GM18502 (cell line): ENCODE results near the gene ZNF557.
"Not testable (repeated sequence)": the region's sequence is repeated elsewhere in the genome, so short reads cannot be mapped to it uniquely, and the experiment has no call there.

Experiments used
- ATAC-seq: cut with Tn5 transposase; IDR thresholded peaks from one replicate; pipeline ENCODE4 v1.9.1; 2021; ENCODE audit warnings: mild to moderate bottlenecking; ENCODE audit not compliant: unreplicated experiment, poor library complexity

The ZNF557 gene

GRCh38 chr19:7069042-7069903, at the start of gene ZNF557:
Gene ZNF557 (plus strand): TSS chr19:7069703. CDS start chr19:7075075, 5,372 bp downstream.
- ATAC-seq: peak; percentile 96

- not testable (repeated sequence) for ATAC-seq
Measured at GRCh38 chr19:7021331-7021730, 48.2 kb upstream of the ZNF557 start, which contains the start of gene MBD3L2B. Gene MBD3L2B (minus strand): TSS chr19:7021431. CDS start chr19:7021397, 34 bp downstream.

- ATAC-seq: not testable (repeated sequence)
Measured at GRCh38 chr19:7028790-7029189, 40.7 kb upstream of the ZNF557 start.

GRCh38 chr19:7030278-7030677, 39.2 kb upstream of the ZNF557 start, which contains the start of gene MBD3L5:
Gene MBD3L5 (plus strand): TSS chr19:7030578. CDS start chr19:7030612, 34 bp downstream.
- ATAC-seq: not testable (repeated sequence)

DNA sequence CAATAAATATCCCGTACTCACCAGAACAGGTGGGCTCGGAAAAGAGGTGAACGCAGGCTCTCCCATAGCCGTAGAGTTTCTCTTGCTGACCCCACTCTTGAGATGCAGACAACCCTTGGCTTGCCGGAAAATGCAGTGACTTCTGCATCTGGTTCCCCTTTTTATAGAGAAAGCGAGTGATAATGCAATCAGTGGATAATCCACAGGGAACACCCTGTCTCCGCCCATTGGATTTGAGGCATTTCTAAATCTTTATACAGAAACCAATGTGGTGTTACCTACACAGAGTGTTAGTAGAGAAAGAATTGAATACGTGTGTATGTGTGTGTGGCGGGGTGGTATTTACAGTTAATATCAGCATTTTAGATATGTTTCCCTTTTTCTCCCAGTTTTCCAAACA, 29.4 kb upstream of the ZNF557 start, which contains the start of gene MBD3L4:
Gene MBD3L4 (minus strand): TSS at position 101 of the 400 bp plus-strand sequence. CDS start 35 bp downstream, at position 66.
- ATAC-seq: not testable (repeated sequence)

DNA sequence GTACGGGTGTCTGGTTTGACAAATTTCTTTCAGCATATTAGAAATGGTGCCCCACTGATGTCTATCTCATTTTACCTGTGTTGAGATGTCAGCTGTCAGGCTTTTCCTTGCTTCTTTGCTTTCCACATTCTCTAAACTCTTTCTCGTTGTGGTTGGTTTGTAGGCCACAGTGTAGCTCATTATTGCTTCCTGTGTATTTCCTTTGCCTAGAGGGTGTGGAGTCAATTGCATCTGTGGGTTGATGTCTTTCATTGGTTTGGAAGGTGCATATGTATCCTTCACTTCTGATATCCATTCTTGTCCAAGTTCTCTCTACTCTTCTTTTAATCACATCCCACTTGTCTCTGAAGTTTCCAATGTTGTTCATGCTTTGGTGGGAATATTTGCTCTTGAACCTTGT, 27.9 kb upstream of the ZNF557 start:
- ATAC-seq: not testable (repeated sequence)

GRCh38 chr19:7049021-7049420, 20.5 kb upstream of the ZNF557 start, which contains the start of gene MBD3L2:
Gene MBD3L2 (plus strand): TSS chr19:7049321. CDS start chr19:7049374, 53 bp downstream.
- not testable (repeated sequence) for ATAC-seq

DNA sequence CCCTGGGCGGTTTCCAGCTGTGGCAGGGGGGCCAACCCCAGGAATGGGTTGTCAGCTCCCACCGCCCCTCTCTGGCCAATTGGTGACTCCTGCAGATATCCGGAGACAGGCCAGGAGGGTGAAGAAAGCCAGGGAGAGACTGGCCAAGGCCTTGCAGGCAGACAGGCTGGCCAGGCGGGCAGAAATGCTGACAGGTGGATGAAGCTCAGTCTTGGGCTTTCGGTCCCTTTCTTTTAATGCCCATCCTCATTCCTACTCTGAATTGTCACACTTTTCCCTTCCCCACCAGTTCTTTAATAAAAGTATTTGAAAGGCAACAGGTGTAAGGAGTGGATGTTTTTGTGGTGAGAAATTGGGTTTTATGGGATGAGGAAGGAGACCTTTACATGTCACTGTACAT, 18.1 kb upstream of the ZNF557 start:
- not testable (repeated sequence) for ATAC-seq

- ATAC-seq: not testable (repeated sequence)
Measured at GRCh38 chr19:7052896-7053295, 16.6 kb upstream of the ZNF557 start.

- not testable (repeated sequence) for ATAC-seq
Measured at GRCh38 chr19:7054635-7055368, 14.7 kb upstream of the ZNF557 start.

DNA sequence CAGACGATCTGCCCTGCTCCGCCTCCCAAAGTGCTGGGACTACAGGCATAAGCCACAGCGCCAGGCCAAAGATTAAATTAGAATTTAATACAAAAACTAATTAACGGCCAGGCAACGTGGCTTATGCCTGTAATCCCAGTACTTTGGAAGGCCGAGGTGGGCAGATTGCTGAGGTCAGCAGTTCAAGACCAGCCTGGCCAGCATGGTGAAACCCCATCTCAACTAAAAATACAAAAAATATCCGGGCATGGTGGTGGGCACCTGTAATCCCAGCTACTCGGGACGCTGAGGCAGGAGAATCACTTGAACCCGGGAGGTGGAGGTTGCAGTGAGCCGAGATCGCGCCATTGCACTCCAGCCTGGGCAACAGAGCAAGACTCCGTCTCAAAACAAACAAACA, 13.8 kb upstream of the ZNF557 start:
- ATAC-seq: not testable (repeated sequence)

- ATAC-seq: not testable (repeated sequence)
Measured at GRCh38 chr19:7056371-7056770, 13.1 kb upstream of the ZNF557 start.

DNA sequence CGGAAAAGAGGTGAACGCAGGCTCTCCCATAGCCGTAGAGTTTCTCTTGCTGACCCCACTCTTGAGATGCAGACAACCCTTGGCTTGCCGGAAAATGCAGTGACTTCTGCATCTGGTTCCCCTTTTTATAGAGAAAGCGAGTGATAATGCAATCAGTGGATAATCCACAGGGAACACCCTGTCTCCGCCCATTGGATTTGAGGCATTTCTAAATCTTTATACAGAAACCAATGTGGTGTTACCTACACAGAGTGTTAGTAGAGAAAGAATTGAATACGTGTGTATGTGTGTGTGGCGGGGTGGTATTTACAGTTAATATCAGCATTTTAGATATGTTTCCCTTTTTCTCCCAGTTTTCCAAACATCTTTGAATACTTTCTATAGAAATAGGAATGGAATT, 10.9 kb upstream of the ZNF557 start, which contains the start of gene MBD3L3:
Gene MBD3L3 (minus strand): TSS at position 101 of the 400 bp plus-strand sequence. CDS start 71 bp downstream, at position 30.
- not testable (repeated sequence) for ATAC-seq

DNA sequence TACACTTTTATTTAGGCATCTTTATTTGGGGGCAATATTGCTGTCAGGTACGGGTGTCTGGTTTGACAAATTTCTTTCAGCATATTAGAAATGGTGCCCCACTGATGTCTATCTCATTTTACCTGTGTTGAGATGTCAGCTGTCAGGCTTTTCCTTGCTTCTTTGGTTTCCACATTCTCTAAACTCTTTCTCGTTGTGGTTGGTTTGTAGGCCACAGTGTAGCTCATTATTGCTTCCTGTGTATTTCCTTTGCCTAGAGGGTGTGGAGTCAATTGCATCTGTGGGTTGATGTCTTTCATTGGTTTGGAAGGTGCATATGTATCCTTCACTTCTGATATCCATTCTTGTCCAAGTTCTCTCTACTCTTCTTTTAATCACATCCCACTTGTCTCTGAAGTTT, 9.5 kb upstream of the ZNF557 start:
- ATAC-seq: not testable (repeated sequence)

DNA sequence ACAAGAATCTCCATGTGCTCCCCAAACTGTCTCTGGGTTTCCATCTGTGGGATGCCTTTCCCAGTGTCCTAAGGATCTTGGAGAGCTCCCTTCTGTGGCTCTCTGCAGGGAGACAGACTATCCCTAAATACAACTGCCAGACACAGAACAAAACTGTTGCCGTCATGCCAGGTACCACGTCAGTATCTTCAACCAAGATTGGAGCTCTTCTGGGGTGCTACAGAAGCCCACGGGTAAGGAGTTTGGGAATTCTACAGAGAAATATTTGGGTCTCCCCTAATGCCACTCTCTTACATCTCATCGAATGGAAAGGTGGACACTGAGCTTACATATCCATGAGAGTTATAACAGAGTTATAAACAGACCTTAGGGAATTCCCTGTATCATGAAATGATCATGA, 6.2 kb upstream of the ZNF557 start:
- ATAC-seq: no peak

- no peak for ATAC-seq
Measured at GRCh38 chr19:7063764-7064418, 5.6 kb upstream of the ZNF557 start.

- ATAC-seq: not testable (repeated sequence)
Measured at GRCh38 chr19:7067122-7067521, 2.4 kb upstream of the ZNF557 start.

- ATAC-seq: no peak
Measured at GRCh38 chr19:7067716-7068115, 1.8 kb upstream of the ZNF557 start.

DNA sequence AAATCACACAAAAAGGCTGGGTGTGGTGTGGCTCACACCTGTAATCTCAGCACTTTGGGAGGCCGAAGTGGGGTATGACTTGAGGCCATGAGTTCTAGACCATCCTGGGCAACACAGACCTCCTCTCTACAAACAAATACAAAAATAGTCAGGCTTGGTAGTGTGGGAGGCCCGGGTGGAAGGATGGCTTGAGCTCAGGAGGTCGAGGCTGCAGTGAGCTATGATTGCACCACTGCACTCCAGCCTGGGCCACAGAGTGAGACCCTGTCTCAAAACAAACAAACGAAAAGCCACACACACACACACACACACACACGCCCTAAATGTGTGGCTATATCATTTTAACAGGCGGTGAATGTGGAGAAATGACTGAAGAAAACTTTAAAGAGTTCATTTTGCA, 904 bp upstream of the ZNF557 start:
- ATAC-seq: no peak

DNA sequence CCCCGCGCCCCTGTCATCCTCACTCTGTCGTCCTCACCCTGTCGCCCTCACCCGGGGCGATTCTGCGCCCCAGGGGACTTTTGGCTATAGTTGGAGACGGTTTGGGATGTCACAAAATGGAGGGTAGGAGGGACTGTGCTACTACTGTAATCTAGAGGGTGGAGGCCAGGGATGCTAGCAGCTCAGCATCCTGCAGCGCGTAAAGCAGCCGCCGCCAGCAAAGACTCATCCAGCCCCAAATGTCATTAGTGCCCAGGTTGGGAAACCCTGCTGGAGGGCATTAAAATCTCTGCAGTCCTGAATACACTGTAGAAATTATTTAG, 362 bp downstream of the ZNF557 start:
- no peak for ATAC-seq
